Measurements from ENCODE around the gene EIF3B. TPM values are rescaled to one million over a fixed set of nuclear protein-coding genes. Genes with fewer than 3 reads are reported as not detected.

EIF3B gene
- total and polyA plus RNA-seq, 10 donors: 78.1 to 150 (median 110) TPM

GRCh38 chr7:2369139-2369538 lies 14.5 kb downstream of the EIF3B start:
- TF ChIP-seq POLR2AphosphoS5 (IDR thresholded peaks at IDR 0.05) (peak in 1 of 3 donors; percentile 22), POLR2A (IDR thresholded peaks at IDR 0.05) (no peak)
- peaks cover 19 to 100% (median 100%) of the 10 kb centered on the region in 6 donors for H3K36me3 ChIP-seq
- H3K27me3 ChIP-seq (replicated peaks in 1 of 7): no peaks in the 10 kb centered on the region
- WGBS, 5 donors: 88 to 98% (median 96%) methylated on average over 10 of the region's 10 CpGs
- no peak overlapping the region for H3K4me3 ChIP-seq
- no peaks in the 10 kb centered on the region for H3K9me3 ChIP-seq
- peak overlapping the region in 1 of 8 donors; percentile 42 for H3K27ac ChIP-seq
- peaks cover 0 to 7% (median 0%) of the 10 kb centered on the region in 6 donors for H3K4me1 ChIP-seq
- intact Hi-C loops (cut with DNase I; ENCODE audit: low total_unique reads): no loop called here
- no peak for DNase-seq

GRCh38 chr7:2371329-2371728 lies 16.7 kb downstream of the EIF3B start:
- no peak for DNase-seq
- TF ChIP-seq POLR2A (IDR thresholded peaks at IDR 0.05) (no peak), POLR2AphosphoS5 (IDR thresholded peaks at IDR 0.05) (peak in 1 of 3 donors; percentile 23), CTCF (IDR thresholded peaks at IDR 0.05 in 8 of 11, conservative IDR thresholded peaks at IDR 0.05 in 3 of 11) (no peak)
- H3K4me1 ChIP-seq: peaks cover 0 to 8% (median 0%) of the 10 kb centered on the region in 6 donors
- H3K9me3 ChIP-seq: no peaks in the 10 kb centered on the region
- intact Hi-C loops (cut with DNase I; ENCODE audit: low total_unique reads): no loop called here
- no peak overlapping the region for H3K4me3 ChIP-seq
- no peaks in the 10 kb centered on the region for H3K27me3 ChIP-seq (replicated peaks in 1 of 7)
- 87 to 98% (median 91%) methylated on average over 6 to 8 of the region's 8 CpGs for WGBS, 5 donors
- no peak overlapping the region for H3K27ac ChIP-seq
- peaks cover 22 to 100% (median 100%) of the 10 kb centered on the region in 6 donors for H3K36me3 ChIP-seq

- Histone ChIP-seq H3K27ac (no peak overlapping the region), H3K9me3 (no peaks in the 10 kb centered on the region), H3K4me1 (peaks cover 0 to 16% (median 7%) of the 10 kb centered on the region in 6 donors), H3K27me3 (replicated peaks in 1 of 7) (no peaks in the 10 kb centered on the region), H3K4me3 (no peak overlapping the region), H3K36me3 (peaks cover 26 to 100% (median 97%) of the 10 kb centered on the region in 6 donors)
- intact Hi-C loops (cut with DNase I; ENCODE audit: low total_unique reads): no loop called here
- no peak for TF ChIP-seq POLR2A (IDR thresholded peaks at IDR 0.05)
- no peak for TF ChIP-seq POLR2AphosphoS5 (IDR thresholded peaks at IDR 0.05)
- no peak for TF ChIP-seq CTCF (IDR thresholded peaks at IDR 0.05 in 8 of 11, conservative IDR thresholded peaks at IDR 0.05 in 3 of 11)
- no peak for DNase-seq
- 92 to 95% (median 95%) methylated on average over 14 of the region's 14 CpGs for WGBS, 5 donors
Observed at GRCh38 chr7:2372724-2373123, 18.1 kb downstream of the EIF3B start.

GRCh38 chr7:2373124-2373556 lies 18.5 kb downstream of the EIF3B start:
- TF ChIP-seq CTCF (IDR thresholded peaks at IDR 0.05 in 8 of 11, conservative IDR thresholded peaks at IDR 0.05 in 3 of 11): no peak
- TF ChIP-seq POLR2AphosphoS5 (IDR thresholded peaks at IDR 0.05): peak in 1 of 3 donors; percentile 42
- H3K27ac ChIP-seq: no peak overlapping the region
- H3K9me3 ChIP-seq: no peaks in the 10 kb centered on the region
- peaks cover 26 to 97% (median 94%) of the 10 kb centered on the region in 6 donors for H3K36me3 ChIP-seq
- peaks cover 0 to 16% (median 7%) of the 10 kb centered on the region in 6 donors for H3K4me1 ChIP-seq
- WGBS, 5 donors: 85 to 100% (median 94%) methylated on average over 5 to 14 of the region's 14 CpGs
- H3K27me3 ChIP-seq (replicated peaks in 1 of 7): no peaks in the 10 kb centered on the region
- intact Hi-C loops (cut with DNase I; ENCODE audit: low total_unique reads): no loop called here
- no peak overlapping the region for H3K4me3 ChIP-seq
- DNase-seq: no peak

Measured in spleen (tissue), 11 donors.